OCI-LY3 (cell line): ENCODE measurements around the gene DPYSL3.

ENCODE experiments used
- H2AFZ ChIP-seq: fragments of 200-600, 300-600 bp; shearing (Covaris generic); 2 replicates; pipeline ENCODE4 v1.6.0; 2014; ENCODE audit warnings: antibody characterized with exemption, low read depth, low read length
- H3K27ac ChIP-seq: fragments of 200-600, 300-600 bp; sonication (generic); 2 replicates; pipeline ENCODE4 v1.5.1; 2014; ENCODE audit warnings: mild to moderate bottlenecking, low read length, moderate library complexity, mixed read lengths
- H3K27me3 ChIP-seq: fragments of 200-600, 300-600 bp; sonication (generic); 2 replicates; pipeline ENCODE4 v1.6.1; 2014; ENCODE audit warnings: low read depth, low read length, mixed read lengths
- H3K36me3 ChIP-seq: fragments of 200-600, 300-600 bp; sonication (generic); replicated peaks from 2 replicates; pipeline ENCODE3; 2014; ENCODE audit warnings: low read depth, low read length, mixed read lengths
- H3K4me1 ChIP-seq: fragments of 300-600, 200-600 bp; sonication (generic); 2 replicates; pipeline ENCODE4 v1.6.1; 2014; ENCODE audit warnings: low read length, mixed read lengths
- H3K4me2 ChIP-seq: fragments of 200-600, 300-600 bp; sonication (generic); 2 replicates; pipeline ENCODE4 v1.6.1; 2014; ENCODE audit warnings: low read length, mixed read lengths
- H3K4me3 ChIP-seq: fragments of 300-600, 200-600 bp; sonication (generic); 2 replicates; pipeline ENCODE4 v1.5.1; 2014; ENCODE audit warnings: antibody characterized with exemption, mild to moderate bottlenecking, low read length, moderate library complexity
- H3K79me2 ChIP-seq: fragments of 300-600, 200-600 bp; shearing (Covaris generic); 2 replicates; pipeline ENCODE4 v1.6.1; 2014; ENCODE audit warnings: mild to moderate bottlenecking, low read length, mixed read lengths
- H3K9ac ChIP-seq: fragments of 300-600, 200-600 bp; shearing (Covaris generic); 2 replicates; pipeline ENCODE4 v1.6.0; 2014; ENCODE audit warnings: mild to moderate bottlenecking, low read length, moderate library complexity
- H3K9me3 ChIP-seq: fragments of 200-600, 300-600 bp; shearing (Covaris generic); 2 replicates; pipeline ENCODE4 v1.6.1; 2014; ENCODE audit warnings: low read length, mixed read lengths; ENCODE audit not compliant: insufficient read depth
- H4K20me1 ChIP-seq: fragments of 200-600, 300-600 bp; sonication (generic); 2 replicates; pipeline ENCODE4 v1.6.1; 2016; ENCODE audit warnings: low read length, mixed read lengths; ENCODE audit not compliant: insufficient read depth
- EZH2phosphoT487 ChIP-seq: fragments of 200-600 bp; shearing (Covaris generic); IDR thresholded peaks from 2 replicates; pipeline ENCODE4 v1.6.1; 2018; ENCODE audit warnings: antibody characterized with exemption, mixed run types, low read depth
- TF ChIP-seq, protein P1 (sequence below): fragments of 200-600, 300-600 bp; sonication (generic); IDR thresholded peaks from 2 replicates; pipeline ENCODE4 v1.5.1; 2014; ENCODE audit warnings: antibody characterized with exemption, low read length, low read depth

Gene DPYSL3

GRCh38 chr5:147396070-147396823, 113.6 kb downstream of the DPYSL3 start:
- H3K4me2 ChIP-seq: no peak overlapping the region
- H3K9ac ChIP-seq: no peak overlapping the region
- no peaks in the 10 kb centered on the region for H3K9me3 ChIP-seq
- no peaks in the 10 kb centered on the region for H3K36me3 ChIP-seq
- no peaks in the 10 kb centered on the region for H3K4me1 ChIP-seq
- H4K20me1 ChIP-seq: no peaks in the 10 kb centered on the region
- no peak overlapping the region for H3K4me3 ChIP-seq
- no peak overlapping the region for H2AFZ ChIP-seq
- no peak for TF ChIP-seq EZH2phosphoT487
- TF ChIP-seq, protein P1, sequence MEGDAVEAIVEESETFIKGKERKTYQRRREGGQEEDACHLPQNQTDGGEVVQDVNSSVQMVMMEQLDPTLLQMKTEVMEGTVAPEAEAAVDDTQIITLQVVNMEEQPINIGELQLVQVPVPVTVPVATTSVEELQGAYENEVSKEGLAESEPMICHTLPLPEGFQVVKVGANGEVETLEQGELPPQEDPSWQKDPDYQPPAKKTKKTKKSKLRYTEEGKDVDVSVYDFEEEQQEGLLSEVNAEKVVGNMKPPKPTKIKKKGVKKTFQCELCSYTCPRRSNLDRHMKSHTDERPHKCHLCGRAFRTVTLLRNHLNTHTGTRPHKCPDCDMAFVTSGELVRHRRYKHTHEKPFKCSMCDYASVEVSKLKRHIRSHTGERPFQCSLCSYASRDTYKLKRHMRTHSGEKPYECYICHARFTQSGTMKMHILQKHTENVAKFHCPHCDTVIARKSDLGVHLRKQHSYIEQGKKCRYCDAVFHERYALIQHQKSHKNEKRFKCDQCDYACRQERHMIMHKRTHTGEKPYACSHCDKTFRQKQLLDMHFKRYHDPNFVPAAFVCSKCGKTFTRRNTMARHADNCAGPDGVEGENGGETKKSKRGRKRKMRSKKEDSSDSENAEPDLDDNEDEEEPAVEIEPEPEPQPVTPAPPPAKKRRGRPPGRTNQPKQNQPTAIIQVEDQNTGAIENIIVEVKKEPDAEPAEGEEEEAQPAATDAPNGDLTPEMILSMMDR: no peak
- no peaks in the 10 kb centered on the region for H3K27me3 ChIP-seq
- H3K27ac ChIP-seq: no peak overlapping the region
- H3K79me2 ChIP-seq: no peaks in the 10 kb centered on the region

DNA sequence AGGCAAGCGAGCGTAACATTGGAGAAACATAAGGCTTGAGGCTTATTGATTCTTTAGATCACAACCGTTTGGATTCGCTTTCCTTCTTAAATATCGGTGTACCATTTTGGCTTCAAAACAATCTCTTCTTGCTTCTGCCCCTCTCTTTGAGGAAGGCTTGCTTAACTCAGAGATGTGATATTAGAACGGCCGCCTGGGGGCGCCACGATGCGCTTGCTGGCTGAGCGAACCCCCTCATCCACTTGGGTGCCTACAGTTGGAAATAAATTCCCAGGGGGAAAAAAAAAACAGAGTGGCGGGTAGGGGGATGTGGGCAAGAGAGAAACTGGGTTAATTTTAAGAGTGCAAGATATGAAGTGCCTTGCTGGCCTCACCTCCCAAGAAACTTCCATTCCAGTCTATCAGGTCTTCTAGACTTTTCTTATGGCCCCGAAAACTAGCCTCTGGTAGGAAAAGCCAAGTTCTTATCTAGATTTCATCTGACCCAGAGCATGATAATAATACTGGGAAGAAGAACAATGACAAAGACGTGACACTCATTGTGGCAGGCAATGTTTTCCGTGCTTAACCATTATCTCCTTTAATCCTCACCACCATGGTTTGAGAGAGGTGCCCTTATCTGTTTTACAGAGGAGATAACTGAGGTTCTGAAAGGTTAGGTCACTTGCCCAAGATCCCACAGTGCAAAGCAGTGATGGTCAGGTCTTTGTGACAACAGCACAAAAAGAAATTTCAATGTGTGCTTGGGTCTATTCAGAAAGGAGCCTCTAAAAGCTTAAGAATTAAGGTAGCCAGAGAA, 115.8 kb downstream of the DPYSL3 start:
- H3K4me3 ChIP-seq: no peak overlapping the region
- H3K4me2 ChIP-seq: no peak overlapping the region
- H4K20me1 ChIP-seq: no peaks in the 10 kb centered on the region
- H3K36me3 ChIP-seq: no peaks in the 10 kb centered on the region
- no peak overlapping the region for H3K27ac ChIP-seq
- no peaks in the 10 kb centered on the region for H3K4me1 ChIP-seq
- H3K9me3 ChIP-seq: no peaks in the 10 kb centered on the region
- TF ChIP-seq, protein P1: no peak
- no peak for TF ChIP-seq EZH2phosphoT487
- no peak overlapping the region for H2AFZ ChIP-seq
- no peaks in the 10 kb centered on the region; the same call in 1 of the 2 replicates for H3K27me3 ChIP-seq
- H3K79me2 ChIP-seq: no peaks in the 10 kb centered on the region
- H3K9ac ChIP-seq: no peak overlapping the region

- H3K27ac ChIP-seq: no peak overlapping the region
- no peaks in the 10 kb centered on the region for H4K20me1 ChIP-seq
- H3K4me3 ChIP-seq: no peak overlapping the region
- no peaks in the 10 kb centered on the region for H3K79me2 ChIP-seq
- no peaks in the 10 kb centered on the region for H3K36me3 ChIP-seq
- H3K4me1 ChIP-seq: no peaks in the 10 kb centered on the region
- H3K9me3 ChIP-seq: no peaks in the 10 kb centered on the region
- H3K27me3 ChIP-seq: no peaks in the 10 kb centered on the region; the same call in 1 of the 2 replicates
- no peak overlapping the region for H2AFZ ChIP-seq
- no peak overlapping the region for H3K4me2 ChIP-seq
- TF ChIP-seq EZH2phosphoT487: no peak
- TF ChIP-seq, protein P1: peak; percentile 41
- H3K9ac ChIP-seq: no peak overlapping the region
These were observed 118.1 kb downstream of the DPYSL3 start for GRCh38 chr5:147391781-147392180.

DNA sequence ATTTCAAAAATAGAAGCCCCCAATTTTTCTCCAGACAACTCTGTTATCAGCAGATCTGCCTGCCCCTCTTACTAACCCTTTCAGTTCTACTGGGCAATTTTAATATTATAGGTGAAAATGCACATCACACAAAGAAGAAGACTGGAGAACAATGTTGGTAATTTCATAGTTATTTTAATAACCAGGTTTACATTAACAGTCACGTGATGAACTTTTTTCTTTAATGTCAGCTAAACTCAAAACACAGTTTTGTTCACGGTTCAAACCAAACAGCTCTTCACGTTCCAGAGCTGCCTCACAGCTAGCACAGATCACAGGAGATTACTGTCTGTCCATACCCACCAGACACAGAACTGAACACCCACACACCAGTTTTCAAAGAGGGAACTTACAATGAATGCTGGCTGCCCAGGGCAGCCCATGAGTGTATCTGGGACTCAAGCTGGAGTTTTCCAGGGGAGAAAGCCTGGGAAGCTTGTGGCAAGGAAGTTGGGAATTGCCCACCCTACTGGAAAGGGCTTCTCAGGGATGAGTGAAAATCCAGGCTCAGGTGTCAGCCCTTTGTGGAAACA, 119.1 kb downstream of the DPYSL3 start:
- Histone ChIP-seq H4K20me1 (no peaks in the 10 kb centered on the region), H2AFZ (no peak overlapping the region), H3K9me3 (no peaks in the 10 kb centered on the region), H3K4me1 (no peaks in the 10 kb centered on the region), H3K4me3 (no peak overlapping the region), H3K4me2 (no peak overlapping the region), H3K36me3 (no peaks in the 10 kb centered on the region), H3K27me3 (no peaks in the 10 kb centered on the region; the same call in 1 of the 2 replicates), H3K79me2 (no peaks in the 10 kb centered on the region), H3K9ac (no peak overlapping the region), H3K27ac (no peak overlapping the region)
- TF ChIP-seq, protein P1: no peak
